NCI-H2227 (cell line): Measurements from ENCODE around the gene PCBD1.

ENCODE experiments used
- DNase-seq: peaks from one replicate; lab custom pipeline; 2025; ENCODE audit not compliant: unreplicated experiment; lab: John Stamatoyannopoulos, UW

The PCBD1 gene

DNA sequence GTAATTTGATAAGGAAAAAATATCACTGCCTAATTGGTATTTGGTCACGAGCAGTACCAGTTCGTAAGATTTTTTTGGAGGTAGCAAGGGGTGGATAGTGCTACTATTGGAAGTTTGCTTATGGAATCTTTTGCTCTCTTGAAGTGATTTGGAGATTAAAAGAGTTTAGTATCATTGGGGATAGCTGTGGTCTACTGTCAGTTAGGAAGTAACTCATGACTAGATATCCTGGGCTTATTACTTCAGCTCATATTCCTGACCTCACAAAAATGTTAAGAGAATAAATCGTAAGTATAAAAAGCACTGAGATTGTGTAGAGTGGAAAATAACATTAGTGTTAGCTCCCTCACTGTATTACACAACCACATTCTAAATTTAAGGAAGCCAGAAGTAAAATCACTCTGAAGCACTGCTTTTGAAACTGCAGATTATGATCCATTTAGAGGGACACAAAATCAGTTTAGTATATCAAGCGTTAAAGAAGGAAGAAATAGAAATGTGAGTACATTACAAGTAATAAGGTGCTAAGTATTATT, 50.0 kb downstream of the PCBD1 start:
- DNase-seq, result no peak

GRCh38 chr10:70837660-70838059, 50.7 kb downstream of the PCBD1 start:
- DNase-seq, result no peak

GRCh38 chr10:70836319-70836718, 52.0 kb downstream of the PCBD1 start:
- DNase-seq, result no peak

- no peak for DNase-seq
These were observed 53.8 kb downstream of the PCBD1 start for GRCh38 chr10:70834441-70835151.

DNA sequence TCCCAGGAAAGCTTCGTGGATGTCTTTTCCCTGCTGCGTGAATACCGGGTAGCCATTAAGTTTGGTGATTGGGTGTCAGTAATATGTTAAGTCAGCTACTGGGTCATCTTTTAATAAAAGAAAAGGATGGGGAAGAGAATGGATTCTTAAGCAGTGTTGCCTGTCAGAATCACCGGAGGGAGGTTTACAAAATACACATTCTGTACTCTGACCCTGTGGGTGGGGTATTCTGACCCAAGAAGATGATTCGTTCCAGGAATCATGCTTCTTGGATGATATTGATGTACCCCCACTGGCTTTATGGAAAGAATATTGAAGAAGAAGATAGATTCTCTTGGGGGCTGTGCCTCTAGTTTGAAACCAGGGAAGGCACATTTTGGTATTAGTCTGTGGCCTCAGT, 54.3 kb downstream of the PCBD1 start:
- no peak for DNase-seq

- DNase-seq, result no peak
These were observed 54.8 kb downstream of the PCBD1 start for GRCh38 chr10:70833601-70834000.
